OCI-LY7 (cell line): Measurements from ENCODE around the gene ROPN1L. TPM values are rescaled to one million over a fixed set of nuclear protein-coding genes. Genes with fewer than 3 reads are reported as not detected.

ENCODE experiments used
- BruUV-seq: library from RNA; stranded (reverse); fragments of 400-500 nt; replicated peaks from 2 replicates; lab custom pipeline; 2021; lab: Mats Ljungman, UMichigan
- CTCF ChIA-PET: fragments of 300-600 bp; sonication (Branson Sonifier 250); formaldehyde crosslinking; loops from one replicate; lab custom pipeline; 2022; ENCODE audit warnings: antibody characterized with exemption; ENCODE audit not compliant: unreplicated experiment; lab: Charles Lee
- POLR2A ChIA-PET: fragments of 300-600 bp; sonication (Branson Sonifier 250); formaldehyde crosslinking; loops from one replicate; lab custom pipeline; 2022; ENCODE audit warnings: antibody characterized with exemption; lab: Charles Lee
- DNase-seq: peaks from one replicate; pipeline ENCODE4 v3.0.0-alpha.2; 2015; ENCODE audit warnings: low spot score
- H2AFZ ChIP-seq: fragments of 200-600 bp; sonication (generic), shearing (Covaris generic); 2 replicates; pipeline ENCODE4 v1.6.1; 2014; ENCODE audit warnings: mild to moderate bottlenecking, antibody characterized with exemption, low read length, moderate library complexity
- H3K27ac ChIP-seq: fragments of 200-600 bp; sonication (generic); 2 replicates; pipeline ENCODE4 v1.5.1; 2014; ENCODE audit warnings: mixed run types, low read depth, mild to moderate bottlenecking, moderate library complexity, low read length, inconsistent platforms; ENCODE audit not compliant: poor library complexity, severe bottlenecking
- H3K36me3 ChIP-seq: fragments of 200-600 bp; sonication (generic); 2 replicates; pipeline ENCODE4 v1.6.1; 2014; ENCODE audit warnings: mild to moderate bottlenecking, antibody characterized with exemption, low read length, moderate library complexity, mixed read lengths; ENCODE audit not compliant: insufficient read depth
- H3K4me1 ChIP-seq: fragments of 200-600 bp; sonication (generic); 2 replicates; pipeline ENCODE4 v1.5.1; 2014; ENCODE audit warnings: mild to moderate bottlenecking, low read length; ENCODE audit not compliant: insufficient read depth, poor library complexity, severe bottlenecking
- H3K4me2 ChIP-seq: fragments of 200-600 bp; sonication (generic); 2 replicates; pipeline ENCODE4 v1.6.1; 2014; ENCODE audit warnings: mild to moderate bottlenecking, low read length
- H3K4me3 ChIP-seq: fragments of 200-600 bp; sonication (generic); 2 replicates; pipeline ENCODE4 v1.5.1; 2014; ENCODE audit warnings: mild to moderate bottlenecking, low read depth, low read length; ENCODE audit not compliant: poor library complexity, severe bottlenecking
- H3K79me2 ChIP-seq: fragments of 200-600 bp; sonication (generic); 2 replicates; pipeline ENCODE4 v1.6.1; 2016; ENCODE audit warnings: low read depth, mild to moderate bottlenecking, low read length, moderate library complexity, mixed read lengths; ENCODE audit not compliant: insufficient read depth
- H3K9me2 ChIP-seq: fragments of 200-600 bp; sonication (generic); 2 replicates; pipeline ENCODE4 v1.6.1; 2016; ENCODE audit warnings: mild to moderate bottlenecking, low read length, mixed read lengths; ENCODE audit not compliant: insufficient read depth
- H3K9me3 ChIP-seq: fragments of 200-600 bp; sonication (generic); 2 replicates; pipeline ENCODE4 v1.6.1; 2014; ENCODE audit warnings: mild to moderate bottlenecking, mixed run types, low read length, mixed read lengths
- H4K20me1 ChIP-seq: fragments of 200-600 bp; sonication (generic); 2 replicates; pipeline ENCODE4 v1.6.1; 2014; ENCODE audit warnings: mild to moderate bottlenecking, antibody characterized with exemption, low read length, moderate library complexity, mixed read lengths; ENCODE audit not compliant: insufficient read depth
- CTCF ChIP-seq: fragments of 200-600 bp; sonication (generic); conservative IDR thresholded peaks from 2 replicates; pipeline ENCODE4 v1.5.1; 2014; ENCODE audit warnings: mild to moderate bottlenecking, antibody characterized with exemption, low read length, moderate library complexity, mixed read lengths
- EZH2phosphoT487 ChIP-seq: fragments of 200-600 bp; sonication (generic); IDR thresholded peaks from 2 replicates; pipeline ENCODE4 v1.6.1; 2018; ENCODE audit warnings: low read depth, borderline replicate concordance, mild to moderate bottlenecking, mixed run types, antibody characterized with exemption, low read length, moderate library complexity, mixed read lengths
- intact Hi-C: fragments of 100-400 bp; cut with micrococcal nuclease; formaldehyde crosslinking; loops from one replicate; pipeline ENCODE4 v1.10.0; 2022; ENCODE audit not compliant: unreplicated experiment
- total RNA-seq, 2 experiments: library from RNA; depleted of rRNA in 1 of 2; stranded (reverse); fragments of >200 nt in 1 of 2; shearing (Covaris generic) in 1 of 2; gene quantifications; 2 replicates each; pipeline ENCODE4 v1.2.3, GENCODE V29; 2014 to 2022

Gene ROPN1L
- total RNA-seq, 2 experiments from 2014 or later = 0.35 to 0.36 TPM

- H3K36me3 ChIP-seq = no peaks in the 10 kb centered on the region
- H3K27ac ChIP-seq = no peak overlapping the region
- no peaks in the 10 kb centered on the region for H3K9me2 ChIP-seq
- no peak overlapping the region for H3K4me3 ChIP-seq
- no peak overlapping the region for H3K4me2 ChIP-seq
- no peaks in the 10 kb centered on the region for H4K20me1 ChIP-seq
- ChIA-PET CTCF (interaction anchor here (0.9 kb wide), 1 partner anchor 9 kb away, joined by 3 read pairs; no protein-coding TSS in a partner anchor), POLR2A (interaction anchor here (0.6 to 0.7 kb wide), 2 partner anchors 9 to 37 kb away, joined by 3 read pairs; no protein-coding TSS in a partner anchor)
- no peak for DNase-seq
- H3K4me1 ChIP-seq = peaks cover 25% of the 10 kb centered on the region
- H3K79me2 ChIP-seq = no peaks in the 10 kb centered on the region
- no TSS peak for BruUV-seq
- TF ChIP-seq EZH2phosphoT487 = no peak
- TF ChIP-seq CTCF = no peak
- intact Hi-C loops = loop anchor here (5.0 kb wide), 2 partner anchors 95 to 120 kb away; no protein-coding TSS in a partner anchor
- H2AFZ ChIP-seq = no peak overlapping the region
- H3K9me3 ChIP-seq = no peaks in the 10 kb centered on the region
Measured at GRCh38 chr5:10507575-10508096, 66.0 kb downstream of the ROPN1L start.

GRCh38 chr5:10509575-10509974 lies 67.9 kb downstream of the ROPN1L start:
- H3K79me2 ChIP-seq = no peaks in the 10 kb centered on the region
- no peak for DNase-seq
- no peaks in the 10 kb centered on the region for H3K36me3 ChIP-seq
- no peaks in the 10 kb centered on the region for H4K20me1 ChIP-seq
- no peaks in the 10 kb centered on the region for H3K9me2 ChIP-seq
- H3K27ac ChIP-seq = no peak overlapping the region
- H3K4me2 ChIP-seq = no peak overlapping the region
- TF ChIP-seq EZH2phosphoT487 (no peak), CTCF (no peak)
- no peak overlapping the region for H3K4me3 ChIP-seq
- ChIA-PET POLR2A (interaction anchor here (0.7 to 1.3 kb wide), 2 partner anchors 18 to 48 kb away, joined by 3 read pairs; no protein-coding TSS in a partner anchor), CTCF (no interaction called here)
- H2AFZ ChIP-seq = no peak overlapping the region
- intact Hi-C loops = loop anchor here (5.0 kb wide), 2 partner anchors 93 to 118 kb away; no protein-coding TSS in a partner anchor
- peaks cover 18% of the 10 kb centered on the region for H3K4me1 ChIP-seq
- no TSS peak for BruUV-seq
- H3K9me3 ChIP-seq = no peaks in the 10 kb centered on the region
